Measurements from ENCODE around the gene SCUBE3. TPM values are rescaled to one million over a fixed set of nuclear protein-coding genes. Genes with fewer than 3 reads are reported as not detected.

SCUBE3 gene
- total and polyA plus RNA-seq, 2 of the 8 experiments (the other 6 are each of a cell fraction or from before 2014, with no cell fraction given), result 0.80 to 1.0 TPM

GRCh38 chr6:35273822-35274559, 60.2 kb downstream of the SCUBE3 start (continued):
- TF ChIP-seq CHD7 (IDR thresholded peaks at IDR 0.05; ENCODE audit: insufficient replicate concordance, low read length) (no peak), JUND (IDR thresholded peaks at IDR 0.05; ENCODE audit: low read length) (no peak), YY1 (IDR thresholded peaks at IDR 0.05; ENCODE audit: low read depth, low read length) (no peak), USF2 (IDR thresholded peaks at IDR 0.05; ENCODE audit: low read length) (no peak)

Data from H1 (cell line).